Measurements from ENCODE around the gene TSPAN33. TPM values are rescaled to one million over a fixed set of nuclear protein-coding genes. Genes with fewer than 3 reads are reported as not detected.

TSPAN33 gene
- total RNA-seq, 1 experiment from 2014 or later, result 1.6 TPM

GRCh38 chr7:129167817-129168216, 23.3 kb downstream of the TSPAN33 start:
- no peak overlapping the region for H3K27ac ChIP-seq (ENCODE audit: low read depth, low read length, poor library complexity, severe bottlenecking)
- intact Hi-C loops (cut with micrococcal nuclease; ENCODE audit: unreplicated experiment), result no loop called here
- BruUV-seq (replicated peaks), result no TSS peak
- H3K27me3 ChIP-seq (replicated peaks; ENCODE audit: insufficient read depth, low read depth, low read length, poor library complexity), result no peaks in the 10 kb centered on the region
- H3K9me3 ChIP-seq (ENCODE audit: low read depth, low read length, poor library complexity, severe bottlenecking), result no peaks in the 10 kb centered on the region
- POLR2A ChIA-PET (ENCODE audit: low non-redundant PET), result no interaction called here
- H3K36me3 ChIP-seq (ENCODE audit: insufficient read depth, low read length, poor library complexity, severe bottlenecking), result no peaks in the 10 kb centered on the region
- peaks cover 14% of the 10 kb centered on the region for H3K4me1 ChIP-seq (ENCODE audit: insufficient read depth, low read length, poor library complexity, severe bottlenecking)
- H3K4me3 ChIP-seq (ENCODE audit: low read depth, low read length, poor library complexity, severe bottlenecking), result no peak overlapping the region
- CTCF ChIA-PET, result no interaction called here
- TF ChIP-seq, protein P1, sequence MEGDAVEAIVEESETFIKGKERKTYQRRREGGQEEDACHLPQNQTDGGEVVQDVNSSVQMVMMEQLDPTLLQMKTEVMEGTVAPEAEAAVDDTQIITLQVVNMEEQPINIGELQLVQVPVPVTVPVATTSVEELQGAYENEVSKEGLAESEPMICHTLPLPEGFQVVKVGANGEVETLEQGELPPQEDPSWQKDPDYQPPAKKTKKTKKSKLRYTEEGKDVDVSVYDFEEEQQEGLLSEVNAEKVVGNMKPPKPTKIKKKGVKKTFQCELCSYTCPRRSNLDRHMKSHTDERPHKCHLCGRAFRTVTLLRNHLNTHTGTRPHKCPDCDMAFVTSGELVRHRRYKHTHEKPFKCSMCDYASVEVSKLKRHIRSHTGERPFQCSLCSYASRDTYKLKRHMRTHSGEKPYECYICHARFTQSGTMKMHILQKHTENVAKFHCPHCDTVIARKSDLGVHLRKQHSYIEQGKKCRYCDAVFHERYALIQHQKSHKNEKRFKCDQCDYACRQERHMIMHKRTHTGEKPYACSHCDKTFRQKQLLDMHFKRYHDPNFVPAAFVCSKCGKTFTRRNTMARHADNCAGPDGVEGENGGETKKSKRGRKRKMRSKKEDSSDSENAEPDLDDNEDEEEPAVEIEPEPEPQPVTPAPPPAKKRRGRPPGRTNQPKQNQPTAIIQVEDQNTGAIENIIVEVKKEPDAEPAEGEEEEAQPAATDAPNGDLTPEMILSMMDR (conservative IDR thresholded peaks at IDR 0.05; ENCODE audit: low read depth, low read length), result no peak
- TF ChIP-seq EZH2 (IDR thresholded peaks at IDR 0.05; ENCODE audit: borderline replicate concordance, low read depth, low read length, poor library complexity, severe bottlenecking), result no peak
- DNase-seq (ENCODE audit: low spot score), result no peak

GRCh38 chr7:129168231-129169021, 23.9 kb downstream of the TSPAN33 start:
- no peak overlapping the region for H3K27ac ChIP-seq (ENCODE audit: low read depth, low read length, poor library complexity, severe bottlenecking)
- POLR2A ChIA-PET (ENCODE audit: low non-redundant PET), result interaction anchor here (0.6 kb wide), 1 partner anchor 9 kb away, joined by 3 read pairs; no protein-coding TSS in a partner anchor
- DNase-seq (ENCODE audit: low spot score), result no peak

DNA sequence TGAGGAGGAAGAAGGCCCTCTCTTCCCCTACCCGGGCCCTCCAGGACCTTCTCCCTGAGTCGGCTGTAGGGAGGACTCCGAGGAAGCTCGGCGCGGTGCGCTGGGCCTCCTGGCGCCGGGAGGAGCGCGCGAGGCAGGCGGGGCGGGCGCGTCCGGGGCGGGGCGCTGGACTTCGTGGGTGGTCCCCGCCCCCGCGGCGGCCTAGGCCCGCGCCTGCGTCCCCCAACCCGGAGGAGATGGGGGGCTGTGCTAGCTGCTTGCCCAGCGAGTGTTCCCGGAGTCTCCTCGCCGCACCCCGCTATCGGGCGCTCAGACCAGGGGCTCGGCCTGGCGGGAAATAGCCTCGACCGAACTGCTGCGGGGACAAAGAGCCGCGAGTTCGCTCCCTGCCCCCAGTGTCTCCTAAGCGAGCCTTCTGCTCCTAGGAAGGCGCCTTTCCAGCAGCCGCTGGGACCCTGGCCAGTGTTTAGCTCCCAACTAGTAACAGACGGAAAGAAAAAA, 24.7 kb downstream of the TSPAN33 start:
- peaks cover 14% of the 10 kb centered on the region for H3K4me1 ChIP-seq (ENCODE audit: insufficient read depth, low read length, poor library complexity, severe bottlenecking)
- no peak for TF ChIP-seq EZH2 (IDR thresholded peaks at IDR 0.05; ENCODE audit: borderline replicate concordance, low read depth, low read length, poor library complexity, severe bottlenecking)
- TF ChIP-seq, protein P1 (conservative IDR thresholded peaks at IDR 0.05; ENCODE audit: low read depth, low read length), result no peak
- no peaks in the 10 kb centered on the region for H3K9me3 ChIP-seq (ENCODE audit: low read depth, low read length, poor library complexity, severe bottlenecking)
- peak; percentile 65 for DNase-seq (ENCODE audit: low spot score)
- peak overlapping the region; percentile 36 for H3K4me3 ChIP-seq (ENCODE audit: low read depth, low read length, poor library complexity, severe bottlenecking)
- intact Hi-C loops (cut with micrococcal nuclease; ENCODE audit: unreplicated experiment), result no loop called here
- CTCF ChIA-PET, result no interaction called here
- no peaks in the 10 kb centered on the region for H3K36me3 ChIP-seq (ENCODE audit: insufficient read depth, low read length, poor library complexity, severe bottlenecking)
- BruUV-seq (replicated peaks), result no TSS peak
- peak overlapping the region; percentile 61 for H3K27ac ChIP-seq (ENCODE audit: low read depth, low read length, poor library complexity, severe bottlenecking)
- POLR2A ChIA-PET (ENCODE audit: low non-redundant PET), result interaction anchor here (0.6 kb wide), 1 partner anchor 9 kb away, joined by 3 read pairs; no protein-coding TSS in a partner anchor
- H3K27me3 ChIP-seq (replicated peaks; ENCODE audit: insufficient read depth, low read depth, low read length, poor library complexity), result no peaks in the 10 kb centered on the region

More at GRCh38 chr7:129168231-129169021, 23.9 kb downstream of the TSPAN33 start:
- no TSS peak for BruUV-seq (replicated peaks)
- Histone ChIP-seq H3K36me3 (ENCODE audit: insufficient read depth, low read length, poor library complexity, severe bottlenecking) (no peaks in the 10 kb centered on the region), H3K27me3 (replicated peaks; ENCODE audit: insufficient read depth, low read depth, low read length, poor library complexity) (no peaks in the 10 kb centered on the region), H3K4me1 (ENCODE audit: insufficient read depth, low read length, poor library complexity, severe bottlenecking) (peaks cover 14% of the 10 kb centered on the region), H3K4me3 (ENCODE audit: low read depth, low read length, poor library complexity, severe bottlenecking) (no peak overlapping the region), H3K9me3 (ENCODE audit: low read depth, low read length, poor library complexity, severe bottlenecking) (no peaks in the 10 kb centered on the region)
- CTCF ChIA-PET, result no interaction called here
- intact Hi-C loops (cut with micrococcal nuclease; ENCODE audit: unreplicated experiment), result no loop called here
- TF ChIP-seq, protein P1 (conservative IDR thresholded peaks at IDR 0.05; ENCODE audit: low read depth, low read length), result no peak
- TF ChIP-seq EZH2 (IDR thresholded peaks at IDR 0.05; ENCODE audit: borderline replicate concordance, low read depth, low read length, poor library complexity, severe bottlenecking), result no peak
